Gastroesophageal sphincter (tissue), 3 donors: ENCODE results near the gene UBE2G2.

Source experiments
- CTCF ChIP-seq, 4 experiments: fragments of 200-600 bp in 2 of 4; fragments of 450-650 bp in 2 of 4; sonication (generic) in 1 of 4; IDR thresholded peaks; one replicate each; pipeline ENCODE4 v1.5.1; 2017 to 2019; ENCODE audit warnings: antibody characterized with exemption in 4 of 4, mild to moderate bottlenecking in 2 of 4, moderate library complexity in 2 of 4
- POLR2A ChIP-seq, 2 donors: fragments of 450-650 bp; IDR thresholded peaks; one replicate each; pipeline ENCODE4 v1.6.1; 2017; ENCODE audit warnings: antibody characterized with exemption in 2 of 2, mild to moderate bottlenecking in 2 of 2, moderate library complexity in 1 of 2

- TF ChIP-seq CTCF (IDR thresholded peaks at IDR 0.05), result no peak
- no peak for TF ChIP-seq POLR2A (IDR thresholded peaks at IDR 0.05)
Measured at GRCh38 chr21:44797775-44798174, 3.8 kb downstream of the UBE2G2 start.
